Activated naive CD4-positive, alpha-beta T cell treated with anti-CD3 and anti-CD28 coated beads, Interleukin-2, amount 50 U/mL, for 24 hours (primary cell): ENCODE data around the gene NOXA1.
A peak's percentile ranks its signal among the peaks of the same experiment; 100 is the strongest.
"Not testable (repeated sequence)": the region's sequence is repeated elsewhere in the genome, so short reads cannot be mapped to it uniquely, and the experiment has no call there.

Source experiments
- H3K27ac Mint-ChIP-seq: one replicate; pipeline ENCODE4 v1.8.0; 2021; ENCODE audit warnings: mild to moderate bottlenecking, mixed read lengths
- H3K27me3 Mint-ChIP-seq: one replicate; pipeline ENCODE4 v1.8.0; 2021; ENCODE audit warnings: mixed read lengths
- H3K36me3 Mint-ChIP-seq: one replicate; pipeline ENCODE4 v1.8.0; 2021; ENCODE audit warnings: mixed read lengths
- H3K4me1 Mint-ChIP-seq: one replicate; pipeline ENCODE4 v1.8.0; 2021; ENCODE audit warnings: mixed read lengths
- H3K4me3 Mint-ChIP-seq: one replicate; pipeline ENCODE4 v1.8.0; 2021; ENCODE audit warnings: mild to moderate bottlenecking, mixed read lengths
- H3K9me3 Mint-ChIP-seq: one replicate; pipeline ENCODE4 v1.8.0; 2021; ENCODE audit warnings: mixed read lengths

The NOXA1 gene, protein sequence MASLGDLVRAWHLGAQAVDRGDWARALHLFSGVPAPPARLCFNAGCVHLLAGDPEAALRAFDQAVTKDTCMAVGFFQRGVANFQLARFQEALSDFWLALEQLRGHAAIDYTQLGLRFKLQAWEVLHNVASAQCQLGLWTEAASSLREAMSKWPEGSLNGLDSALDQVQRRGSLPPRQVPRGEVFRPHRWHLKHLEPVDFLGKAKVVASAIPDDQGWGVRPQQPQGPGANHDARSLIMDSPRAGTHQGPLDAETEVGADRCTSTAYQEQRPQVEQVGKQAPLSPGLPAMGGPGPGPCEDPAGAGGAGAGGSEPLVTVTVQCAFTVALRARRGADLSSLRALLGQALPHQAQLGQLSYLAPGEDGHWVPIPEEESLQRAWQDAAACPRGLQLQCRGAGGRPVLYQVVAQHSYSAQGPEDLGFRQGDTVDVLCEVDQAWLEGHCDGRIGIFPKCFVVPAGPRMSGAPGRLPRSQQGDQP

GRCh38 chr9:137422604-137423513 lies at the start of gene NOXA1, which contains the start of gene EXD3:
TSS of gene NOXA1 (plus strand) at chr9:137423393. CDS start at chr9:137423530, 137 bp downstream.
TSS of gene EXD3 (minus strand) at chr9:137423162. CDS start at chr9:137395357, 27,805 bp downstream.
- H3K27ac Mint-ChIP-seq = no peak within 1 kb of the TSS
- H3K4me3 Mint-ChIP-seq = peak within 1 kb of the TSS; percentile 84
- peaks cover 12% of the 10 kb centered on the region for H3K4me1 Mint-ChIP-seq
- H3K36me3 Mint-ChIP-seq = no peaks in the 10 kb centered on the region
- no peaks in the 10 kb centered on the region for H3K27me3 Mint-ChIP-seq
- H3K9me3 Mint-ChIP-seq = no peaks in the 10 kb centered on the region

- H3K4me3 Mint-ChIP-seq = no peak overlapping the region
- H3K27ac Mint-ChIP-seq = no peak overlapping the region
- no peaks in the 10 kb centered on the region for H3K27me3 Mint-ChIP-seq
- no peaks in the 10 kb centered on the region for H3K4me1 Mint-ChIP-seq
- no peaks in the 10 kb centered on the region for H3K9me3 Mint-ChIP-seq
- no peaks in the 10 kb centered on the region for H3K36me3 Mint-ChIP-seq
These were observed 49.6 kb upstream of the NOXA1 start for GRCh38 chr9:137373611-137373980.

DNA sequence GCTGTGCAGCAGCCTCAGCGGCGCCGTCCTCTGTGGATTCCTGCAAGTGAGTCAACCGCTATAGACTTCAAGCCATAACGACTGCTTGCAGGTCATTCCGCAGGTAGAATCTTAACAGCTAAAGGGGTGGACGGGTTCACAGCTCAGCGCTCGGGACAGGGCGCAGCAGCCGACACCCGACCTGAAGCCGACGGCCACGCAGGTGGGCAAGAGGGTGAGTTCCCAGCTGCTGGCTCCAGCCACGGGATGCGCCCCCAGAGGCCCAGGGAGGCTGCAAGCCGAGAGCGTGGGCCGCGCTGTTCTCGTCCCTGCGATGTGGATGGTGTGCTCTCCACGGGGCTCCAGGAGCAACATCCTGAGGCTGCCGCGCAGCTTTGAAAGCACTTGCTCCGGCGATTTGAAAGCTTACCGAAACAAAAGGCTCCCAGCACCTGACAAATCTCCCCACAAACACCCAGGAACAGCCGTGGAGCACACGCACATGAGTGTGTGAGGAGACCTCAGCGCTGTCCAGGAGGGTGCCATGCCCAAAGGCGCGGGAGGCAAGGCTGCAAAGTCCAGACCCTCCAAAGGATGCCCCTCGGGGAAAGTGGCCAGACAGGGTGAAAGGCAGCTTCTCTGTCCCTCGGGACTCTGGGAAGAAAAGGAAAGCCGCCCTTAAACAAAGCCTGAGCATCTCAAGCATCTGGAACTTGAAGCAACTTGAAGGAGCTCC lies 48.9 kb upstream of the NOXA1 start:
- H3K27me3 Mint-ChIP-seq = no peaks in the 10 kb centered on the region
- H3K36me3 Mint-ChIP-seq = no peaks in the 10 kb centered on the region
- H3K9me3 Mint-ChIP-seq = no peaks in the 10 kb centered on the region
- H3K4me3 Mint-ChIP-seq = no peak overlapping the region
- no peaks in the 10 kb centered on the region for H3K4me1 Mint-ChIP-seq
- H3K27ac Mint-ChIP-seq = no peak overlapping the region

DNA sequence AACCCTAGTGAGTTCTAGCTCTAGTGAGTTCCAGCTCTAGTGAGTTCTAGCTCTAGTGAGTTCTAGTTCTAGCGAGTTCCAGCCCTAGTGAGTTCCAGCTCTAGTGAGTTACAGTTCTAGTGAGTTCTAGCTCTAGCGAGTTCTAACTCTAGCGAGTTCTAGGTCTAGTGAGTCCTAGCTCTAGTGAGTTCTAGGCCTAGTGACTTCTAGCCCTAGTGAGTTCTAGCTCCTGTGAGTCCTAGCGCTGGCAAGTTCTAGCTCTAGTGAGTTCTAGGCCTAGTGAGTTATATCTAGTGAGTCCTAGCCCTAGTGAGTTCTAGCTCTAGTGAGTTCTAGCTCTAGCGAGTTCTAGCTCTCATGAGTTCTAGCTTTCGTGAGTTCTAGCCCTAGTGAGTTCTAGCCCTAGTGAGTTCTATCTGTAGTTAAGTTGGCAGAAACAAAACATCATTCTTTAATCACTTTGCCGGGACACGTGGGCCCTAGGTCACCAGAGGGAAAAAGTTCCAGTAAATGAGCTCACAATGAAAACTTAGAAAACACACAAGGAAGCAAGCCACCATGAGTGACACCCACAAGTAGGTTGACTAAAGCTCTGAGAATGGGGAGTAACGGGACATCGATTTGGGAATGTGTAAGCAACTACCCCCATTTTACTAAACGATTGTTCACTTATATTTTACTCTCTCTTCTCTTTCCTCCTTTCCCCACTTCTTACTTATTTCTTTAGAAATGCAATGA lies 47.7 kb upstream of the NOXA1 start:
- no peaks in the 10 kb centered on the region for H3K4me1 Mint-ChIP-seq
- no peak overlapping the region for H3K27ac Mint-ChIP-seq
- no peaks in the 10 kb centered on the region for H3K36me3 Mint-ChIP-seq
- H3K9me3 Mint-ChIP-seq = no peaks in the 10 kb centered on the region
- H3K4me3 Mint-ChIP-seq = no peak overlapping the region
- H3K27me3 Mint-ChIP-seq = no peaks in the 10 kb centered on the region

GRCh38 chr9:137376386-137376785 lies 46.8 kb upstream of the NOXA1 start:
- H3K36me3 Mint-ChIP-seq = no peaks in the 10 kb centered on the region
- H3K4me1 Mint-ChIP-seq = no peaks in the 10 kb centered on the region
- H3K27ac Mint-ChIP-seq = no peak overlapping the region
- H3K27me3 Mint-ChIP-seq = no peaks in the 10 kb centered on the region
- no peak overlapping the region for H3K4me3 Mint-ChIP-seq
- no peaks in the 10 kb centered on the region for H3K9me3 Mint-ChIP-seq

DNA sequence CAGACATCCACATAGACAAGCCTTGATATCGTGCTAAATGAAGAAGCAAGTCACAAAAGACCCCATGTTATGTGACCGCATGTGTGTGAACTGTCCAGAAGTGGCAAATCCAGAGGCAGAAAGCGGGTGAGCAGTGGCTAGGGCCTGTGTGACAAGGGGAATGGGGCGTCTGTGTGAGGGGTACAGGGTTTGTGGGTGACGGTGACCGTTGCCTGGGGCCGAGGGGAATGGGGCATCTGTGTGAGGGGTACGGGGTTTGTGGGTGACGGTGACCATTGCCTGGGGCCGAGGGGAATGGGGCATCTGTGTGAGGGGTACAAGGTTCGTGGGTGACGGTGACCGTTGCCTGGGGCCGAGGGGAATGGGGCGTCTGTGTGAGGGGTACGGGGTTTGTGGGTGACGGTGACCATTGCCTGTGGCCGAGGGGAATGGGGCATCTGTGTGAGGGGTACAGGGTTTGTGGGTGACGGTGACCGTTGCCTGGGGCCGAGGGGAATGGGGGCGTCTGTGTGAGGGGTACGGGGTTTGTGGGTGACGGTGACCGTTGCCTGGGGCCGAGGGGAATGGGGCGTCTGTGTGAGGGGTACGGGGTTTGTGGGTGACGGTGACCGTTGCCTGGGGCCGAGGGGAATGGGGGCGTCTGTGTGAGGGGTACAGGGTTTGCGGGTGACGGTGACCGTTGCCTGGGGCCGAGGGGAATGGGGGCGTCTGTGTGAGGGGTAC lies 44.3 kb upstream of the NOXA1 start:
- not testable (repeated sequence) for H3K4me3 Mint-ChIP-seq, H3K36me3 Mint-ChIP-seq, H3K27ac Mint-ChIP-seq, H3K4me1 Mint-ChIP-seq, H3K27me3 Mint-ChIP-seq, H3K9me3 Mint-ChIP-seq

DNA sequence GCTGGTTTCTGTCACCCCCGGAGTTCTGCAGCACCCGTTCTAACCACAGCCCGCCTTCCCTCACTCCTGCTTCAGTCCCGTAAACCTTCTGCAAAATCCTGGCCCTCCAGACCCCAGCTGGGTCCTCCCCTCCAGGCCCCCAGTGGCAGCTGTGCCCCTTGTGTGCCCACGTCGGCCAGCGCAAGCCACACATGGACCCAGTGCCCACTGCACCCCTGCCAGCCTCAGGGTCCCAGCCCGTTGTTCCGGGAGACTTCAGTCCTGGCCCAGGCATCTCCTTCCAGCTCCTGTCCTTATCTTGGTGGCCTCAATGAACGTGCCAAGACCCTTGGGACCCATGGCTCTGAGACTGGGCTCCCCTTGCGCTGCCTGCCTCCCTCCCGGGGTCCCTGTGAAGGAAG lies 43.4 kb upstream of the NOXA1 start:
- no peaks in the 10 kb centered on the region for H3K27me3 Mint-ChIP-seq
- no peaks in the 10 kb centered on the region for H3K36me3 Mint-ChIP-seq
- no peaks in the 10 kb centered on the region for H3K4me1 Mint-ChIP-seq
- H3K4me3 Mint-ChIP-seq = no peak overlapping the region
- H3K27ac Mint-ChIP-seq = no peak overlapping the region
- H3K9me3 Mint-ChIP-seq = no peaks in the 10 kb centered on the region

- Mint-ChIP-seq H3K4me3 (no peak overlapping the region), H3K4me1 (no peaks in the 10 kb centered on the region), H3K27me3 (no peaks in the 10 kb centered on the region)
These were observed 43.0 kb upstream of the NOXA1 start for GRCh38 chr9:137380171-137380570.

DNA sequence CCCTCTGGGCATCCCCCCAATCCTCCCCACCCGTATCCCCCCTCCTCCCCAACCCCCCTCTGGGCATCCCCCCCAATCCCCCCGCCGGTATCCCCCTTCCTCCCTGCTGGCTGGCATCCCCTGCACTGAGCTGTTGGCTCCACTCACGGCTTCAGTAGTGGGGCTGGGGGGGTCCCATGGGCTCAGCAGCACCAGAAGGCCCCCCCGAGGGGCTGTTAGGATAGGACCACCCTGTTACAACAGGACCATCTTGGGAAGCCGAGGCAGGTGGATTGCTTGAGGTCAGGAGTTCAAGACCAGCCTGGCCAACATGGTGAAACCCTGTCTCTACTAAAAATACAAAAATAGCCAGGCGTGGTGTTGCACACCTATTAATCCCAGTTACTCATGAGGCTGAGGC lies 42.6 kb upstream of the NOXA1 start:
- H3K4me3 Mint-ChIP-seq = no peak overlapping the region
- no peaks in the 10 kb centered on the region for H3K36me3 Mint-ChIP-seq
- no peaks in the 10 kb centered on the region for H3K4me1 Mint-ChIP-seq
- H3K27me3 Mint-ChIP-seq = no peaks in the 10 kb centered on the region
- H3K27ac Mint-ChIP-seq = no peak overlapping the region
- no peaks in the 10 kb centered on the region for H3K9me3 Mint-ChIP-seq

More at GRCh38 chr9:137380171-137380570, 43.0 kb upstream of the NOXA1 start:
- Mint-ChIP-seq H3K27ac (no peak overlapping the region), H3K36me3 (no peaks in the 10 kb centered on the region), H3K9me3 (no peaks in the 10 kb centered on the region)

DNA sequence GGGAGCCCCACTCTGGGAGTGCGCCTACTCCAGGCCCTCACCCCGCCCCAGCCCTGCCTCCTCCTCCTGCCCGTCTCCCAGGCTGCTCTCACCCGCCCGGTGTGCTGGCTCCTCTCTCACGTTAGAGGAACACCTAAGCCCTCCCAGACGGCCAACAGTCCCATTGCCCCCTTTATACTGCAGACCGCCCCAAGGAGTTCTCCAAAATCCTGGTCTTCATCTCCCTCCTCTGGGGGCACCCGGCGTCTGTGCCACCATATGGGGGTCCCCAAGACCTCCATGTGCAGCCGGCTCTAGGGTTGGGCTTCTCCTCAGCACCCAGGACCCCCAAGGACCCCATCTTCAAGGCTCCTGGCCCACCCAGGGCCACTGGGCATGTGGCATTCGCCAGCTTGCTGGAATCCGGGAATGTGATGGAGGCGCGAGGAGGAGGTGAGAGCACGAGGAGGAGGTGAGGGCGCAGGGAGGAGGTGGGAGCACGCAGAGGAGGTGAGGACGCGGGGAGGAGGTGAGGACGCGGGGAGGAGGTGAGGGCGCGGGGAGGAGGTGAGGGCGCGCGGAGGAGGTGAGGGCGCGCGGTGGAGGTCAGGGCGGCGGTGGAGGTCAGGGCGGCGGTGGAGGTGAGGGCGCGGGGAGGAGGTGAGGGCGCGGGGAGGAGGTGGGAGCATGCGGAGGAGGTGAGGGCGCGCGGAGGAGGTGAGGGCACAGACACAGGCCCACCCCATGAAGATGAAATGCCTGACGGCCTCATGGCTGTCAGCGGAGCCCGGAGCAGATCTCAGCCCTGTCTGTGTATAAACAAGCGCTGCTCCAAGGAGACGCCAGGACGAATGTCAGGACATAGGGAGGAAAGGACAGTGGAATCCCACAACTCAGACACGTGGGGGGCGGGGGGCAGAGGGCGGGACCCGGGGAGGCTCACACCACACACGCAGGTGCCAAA lies 41.4 kb upstream of the NOXA1 start:
- Mint-ChIP-seq H3K27me3 (no peaks in the 10 kb centered on the region), H3K4me3 (no peak overlapping the region), H3K9me3 (no peaks in the 10 kb centered on the region), H3K27ac (no peak overlapping the region), H3K36me3 (no peaks in the 10 kb centered on the region), H3K4me1 (no peaks in the 10 kb centered on the region)

DNA sequence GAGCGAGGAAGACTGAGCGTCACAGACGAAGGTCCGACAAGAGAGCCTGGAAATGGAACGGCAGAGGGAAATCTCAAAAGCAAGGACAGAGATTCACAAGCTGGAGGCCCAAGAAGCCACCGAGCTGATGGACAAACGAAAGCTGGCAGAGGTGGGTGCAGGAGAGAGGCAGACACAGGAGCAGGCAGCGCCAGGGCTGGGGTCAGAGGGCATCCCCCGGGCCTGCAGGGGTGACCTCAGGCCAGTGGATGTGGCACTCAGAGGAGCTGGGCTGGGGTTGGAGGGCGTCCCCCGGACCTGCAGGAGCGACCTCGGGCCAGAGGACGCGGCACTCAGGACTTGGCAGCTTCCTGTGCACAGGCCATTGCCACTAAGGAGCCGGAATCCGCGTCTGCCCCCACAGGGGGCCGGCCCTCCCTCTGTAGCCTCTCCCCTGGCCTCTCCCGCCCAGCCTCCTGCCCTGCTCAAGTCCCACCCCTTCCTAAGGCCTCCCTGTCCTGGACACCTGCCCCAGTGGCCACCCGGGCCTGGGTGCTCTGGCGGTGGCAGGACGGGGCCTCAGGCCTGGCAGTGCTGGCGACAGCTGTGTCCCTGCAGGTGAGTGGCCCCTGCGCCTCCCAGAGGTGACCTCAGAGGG lies 40.6 kb upstream of the NOXA1 start:
- Mint-ChIP-seq H3K36me3 (no peaks in the 10 kb centered on the region), H3K27ac (no peak overlapping the region), H3K9me3 (no peaks in the 10 kb centered on the region), H3K27me3 (no peaks in the 10 kb centered on the region), H3K4me1 (peaks cover 7% of the 10 kb centered on the region), H3K4me3 (no peak overlapping the region)

- Mint-ChIP-seq H3K4me3 (no peak overlapping the region), H3K27me3 (no peaks in the 10 kb centered on the region), H3K4me1 (peaks cover 10% of the 10 kb centered on the region), H3K9me3 (no peaks in the 10 kb centered on the region), H3K27ac (no peak overlapping the region), H3K36me3 (no peaks in the 10 kb centered on the region)
These were observed 40.0 kb upstream of the NOXA1 start for GRCh38 chr9:137383081-137383783.
